HG02884 (cell line): ENCODE results near the gene PTPRO.

Source experiments
- ATAC-seq: cut with Tn5 transposase; IDR thresholded peaks from one replicate; pipeline ENCODE4 v1.9.1; 2021; ENCODE audit warnings: mild to moderate bottlenecking, moderate library complexity; ENCODE audit not compliant: unreplicated experiment

PTPRO gene

DNA sequence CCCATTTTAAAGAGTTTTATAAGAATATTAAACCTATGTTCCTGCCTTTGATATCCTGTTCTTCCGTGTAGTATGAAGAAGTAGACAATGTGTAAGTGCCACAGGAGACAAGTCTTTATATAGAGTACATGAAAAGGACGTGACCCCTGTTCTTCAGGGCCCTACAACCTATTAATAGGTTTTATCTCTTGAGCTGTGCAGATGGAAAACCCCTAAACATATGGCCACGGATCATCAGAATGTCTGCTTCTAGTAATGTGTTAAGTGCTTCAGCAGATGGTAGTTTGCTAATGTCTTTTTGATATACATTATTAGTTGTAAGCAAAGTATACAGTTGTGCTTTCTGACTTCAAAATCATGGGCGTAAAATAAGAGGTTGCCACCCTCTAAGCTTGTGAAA is 228.5 kb downstream of the PTPRO start:
- ATAC-seq = no peak

- no peak for ATAC-seq
Measured at GRCh38 chr12:15555446-15555845, 233.1 kb downstream of the PTPRO start.

DNA sequence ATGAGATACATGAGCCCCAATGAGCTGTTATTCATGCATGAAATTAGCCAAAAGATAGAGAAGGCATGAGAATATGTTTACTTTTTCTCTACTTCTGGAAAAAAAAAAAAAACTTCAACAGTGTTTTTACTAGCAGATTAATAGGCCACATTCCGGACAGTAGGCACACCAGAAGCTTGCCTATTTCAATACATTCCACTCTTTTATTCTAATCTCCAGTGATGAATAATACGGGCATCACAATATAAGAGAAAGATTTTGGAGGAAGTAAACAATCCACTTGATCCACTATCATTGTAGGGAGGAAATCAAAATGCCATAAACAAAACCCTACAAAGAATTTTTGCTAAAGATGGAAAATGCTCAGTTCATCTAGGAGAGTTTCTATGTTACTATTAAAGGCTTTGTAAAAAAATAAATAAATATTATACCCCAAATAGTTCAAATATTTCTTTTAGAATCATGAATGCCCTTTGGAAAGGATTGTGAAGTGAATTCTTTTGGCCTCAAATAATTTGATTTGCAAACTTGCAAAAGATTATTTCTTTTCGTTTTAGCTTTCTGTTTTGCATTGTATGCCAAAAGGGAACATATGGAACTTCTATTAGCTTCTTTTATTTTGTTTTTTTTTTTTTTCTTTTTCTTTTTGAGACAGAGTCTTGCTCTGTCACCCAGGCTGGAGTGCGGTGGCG is 234.2 kb downstream of the PTPRO start:
- no peak for ATAC-seq

DNA sequence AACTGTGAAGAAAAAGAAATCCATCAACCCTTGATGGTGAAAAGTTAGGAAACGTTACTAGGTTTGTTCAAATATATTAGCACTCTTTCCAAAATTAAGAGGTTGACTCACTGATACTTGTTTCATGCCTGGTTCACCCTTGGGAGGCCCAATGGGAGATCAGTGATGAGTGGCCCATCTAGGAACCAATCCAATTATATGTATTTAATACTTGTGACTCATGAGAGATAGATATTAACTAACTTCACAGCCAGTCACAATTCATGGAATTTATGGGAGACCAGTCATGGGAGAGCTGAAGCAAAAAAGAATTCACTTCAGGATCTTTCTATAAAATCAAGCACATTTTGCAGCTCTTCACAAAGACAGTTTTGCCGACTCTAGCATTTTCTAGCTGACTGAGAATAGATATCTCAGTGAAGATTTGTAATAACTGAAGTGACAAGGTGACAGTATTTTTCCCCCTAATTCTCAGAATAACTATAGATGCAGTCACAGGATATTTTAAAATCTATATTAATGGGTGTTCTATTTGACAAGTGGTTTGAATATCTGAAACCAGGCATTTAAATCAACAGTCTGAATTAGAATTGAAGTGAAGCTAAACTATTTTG is 236.7 kb downstream of the PTPRO start:
- no peak for ATAC-seq

DNA sequence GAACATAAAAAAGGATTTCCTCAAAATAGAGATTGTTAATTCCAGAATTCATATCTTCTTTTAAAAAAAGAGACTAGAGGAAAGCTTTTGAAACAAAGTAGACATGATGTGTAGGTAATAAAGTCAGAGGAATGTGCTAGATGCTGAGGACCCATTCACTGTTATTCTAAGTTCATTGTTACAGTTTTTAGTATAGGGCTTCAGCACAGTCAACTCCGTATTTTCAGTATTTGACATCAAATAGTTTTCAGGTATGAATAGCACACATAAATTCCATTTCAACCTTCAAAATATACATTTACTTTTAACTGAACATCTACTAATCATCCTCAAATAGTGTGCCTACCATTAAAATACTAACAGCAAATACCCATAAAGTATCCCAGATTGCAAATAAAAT is 239.1 kb downstream of the PTPRO start:
- ATAC-seq = no peak

- no peak for ATAC-seq
Measured at GRCh38 chr12:15562263-15562662, 240.0 kb downstream of the PTPRO start.

DNA sequence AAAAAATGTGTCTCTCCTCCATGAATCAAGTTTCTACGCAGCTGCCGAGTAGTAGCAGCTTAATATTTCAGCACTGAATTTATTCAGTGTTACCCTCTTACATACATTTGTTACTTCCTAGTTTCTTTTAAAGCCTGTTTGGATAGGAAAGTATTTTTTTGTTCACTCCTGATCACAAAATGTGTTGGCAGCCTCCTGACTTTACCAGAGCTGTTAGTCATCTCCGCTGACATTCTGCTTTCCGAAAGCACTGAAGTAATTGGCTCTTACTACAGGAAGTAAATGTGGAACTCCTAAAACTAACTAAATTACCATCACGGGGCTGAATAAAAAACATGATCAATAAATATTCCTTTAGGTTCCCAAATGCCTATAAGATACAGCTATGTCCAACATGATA is 241.4 kb downstream of the PTPRO start:
- no peak for ATAC-seq

GRCh38 chr12:15574353-15574752 is 252.0 kb downstream of the PTPRO start:
- ATAC-seq = no peak

DNA sequence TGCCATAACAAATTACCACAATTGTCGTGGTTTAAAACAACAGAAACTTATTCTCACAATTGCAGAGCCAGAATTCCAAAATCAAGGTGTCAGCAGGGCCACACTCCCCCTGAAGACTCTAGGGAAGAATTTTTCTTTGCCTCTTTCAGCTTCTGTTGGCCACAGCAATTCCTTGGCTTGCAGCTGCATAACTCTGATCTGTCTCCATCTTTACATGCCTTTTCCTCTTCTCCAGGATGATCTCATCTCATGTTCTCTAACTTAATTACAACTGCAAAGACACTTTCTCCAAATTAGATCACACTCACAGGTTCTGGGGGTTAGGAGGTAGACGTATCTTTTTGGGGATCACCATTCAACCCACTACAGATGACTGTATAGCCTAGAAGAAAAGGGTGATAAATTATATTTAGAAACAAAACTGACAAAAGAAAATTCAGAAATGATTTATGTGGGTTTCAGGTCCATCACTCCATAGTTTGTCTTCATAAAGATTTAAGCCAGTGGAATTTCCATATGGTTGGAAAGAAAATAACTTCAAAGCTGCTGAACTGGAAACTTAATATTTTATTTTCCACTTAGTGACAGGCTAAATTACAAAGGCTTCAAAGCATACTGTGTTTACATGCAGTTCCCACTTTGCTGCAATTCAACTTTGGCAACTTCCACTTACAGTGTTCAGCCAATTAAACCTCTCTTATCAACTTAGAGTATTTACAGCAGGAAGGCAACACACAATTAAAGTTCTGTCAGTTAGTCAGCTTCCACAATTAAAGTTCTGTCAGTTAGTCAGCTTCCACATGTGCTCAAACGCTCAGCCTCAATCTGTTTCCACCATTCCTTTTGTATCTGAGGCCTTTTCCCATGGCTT is 253.6 kb downstream of the PTPRO start:
- no peak for ATAC-seq

DNA sequence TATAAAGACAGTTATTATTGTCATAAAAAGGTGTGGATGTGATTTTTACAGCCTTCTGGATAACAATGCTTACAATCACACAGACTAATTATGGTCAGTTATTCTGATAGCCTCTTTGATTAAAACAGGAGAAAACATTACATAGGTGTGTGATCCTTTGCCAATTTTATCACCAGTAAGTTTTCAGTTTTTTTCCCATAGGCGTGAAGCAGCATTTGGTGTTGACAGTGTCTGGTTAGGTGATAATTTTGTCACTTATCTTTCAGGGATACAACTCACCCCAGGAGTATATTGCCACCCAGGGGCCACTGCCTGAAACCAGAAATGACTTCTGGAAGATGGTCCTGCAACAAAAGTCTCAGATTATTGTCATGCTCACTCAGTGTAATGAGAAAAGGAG is 258.1 kb downstream of the PTPRO start:
- ATAC-seq = no peak

GRCh38 chr12:15581006-15581405 is 258.7 kb downstream of the PTPRO start:
- no peak for ATAC-seq

- ATAC-seq = no peak
Measured at GRCh38 chr12:15583804-15584203, 261.5 kb downstream of the PTPRO start.

GRCh38 chr12:15584366-15585041 is 262.2 kb downstream of the PTPRO start:
- ATAC-seq = peak; percentile 65

DNA sequence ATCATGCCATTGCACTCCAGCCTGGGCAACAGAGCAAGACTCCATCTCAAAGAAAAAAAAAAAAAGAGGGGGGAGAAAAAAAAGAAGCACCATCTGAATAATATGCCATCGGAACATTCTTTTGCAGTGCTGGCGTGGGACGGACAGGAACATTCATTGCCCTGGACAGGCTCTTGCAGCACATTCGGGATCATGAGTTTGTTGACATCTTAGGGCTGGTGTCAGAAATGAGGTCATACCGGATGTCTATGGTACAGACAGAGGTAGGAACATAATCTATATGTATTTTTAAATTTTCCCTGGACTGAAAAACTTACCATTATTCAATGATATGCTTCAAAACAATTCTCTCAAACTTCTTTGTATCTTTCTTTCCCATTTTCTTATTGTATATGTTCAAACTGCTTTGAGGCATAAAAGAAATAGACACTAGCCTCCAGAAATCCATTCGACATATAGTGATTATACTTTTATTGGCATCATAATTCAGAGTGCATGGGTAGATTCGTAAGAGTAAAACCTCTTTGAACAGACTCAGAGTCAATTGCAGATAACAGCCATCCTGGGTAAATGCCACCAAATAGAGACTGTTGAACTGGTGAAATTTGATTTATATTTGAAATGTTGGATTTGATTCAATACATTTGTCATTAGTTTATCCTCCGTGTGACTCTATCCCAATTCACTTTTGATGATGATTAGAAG is 267.2 kb downstream of the PTPRO start:
- ATAC-seq = no peak

DNA sequence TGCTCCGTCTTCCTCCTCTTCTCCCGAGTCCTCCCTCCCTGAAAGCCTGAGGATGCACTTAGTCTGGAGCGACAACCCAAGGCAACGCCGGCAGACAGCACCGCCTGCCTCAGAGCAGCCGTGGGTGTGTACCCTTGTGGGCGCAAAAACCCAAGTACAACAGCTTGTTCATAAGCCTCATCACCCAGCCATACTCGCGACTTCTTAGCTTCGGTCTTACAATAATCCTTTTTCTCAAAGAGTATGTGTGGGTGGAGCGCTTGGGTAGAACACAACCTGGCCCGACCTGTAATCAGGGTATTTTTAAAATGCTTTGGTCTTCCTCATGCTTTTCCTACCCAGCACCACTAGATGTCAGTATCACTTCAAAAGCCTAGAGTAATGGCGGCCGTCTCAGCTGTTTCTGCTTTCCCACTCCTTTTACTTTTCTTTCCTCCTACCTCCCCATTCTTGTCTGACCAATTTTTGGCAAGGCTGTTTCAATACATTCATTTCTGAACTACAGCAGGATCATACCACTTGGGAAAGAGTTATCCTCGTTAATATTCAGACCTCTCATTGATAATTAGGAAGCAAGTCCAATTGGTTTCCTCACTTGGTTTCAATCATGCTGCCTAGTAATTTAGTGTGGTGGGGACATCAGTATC is 268.0 kb downstream of the PTPRO start:
- ATAC-seq = peak; percentile 98

- ATAC-seq = no peak
Measured at GRCh38 chr12:15591811-15592210, 269.5 kb downstream of the PTPRO start.

GRCh38 chr12:15592934-15593333 is 270.6 kb downstream of the PTPRO start:
- ATAC-seq = no peak

DNA sequence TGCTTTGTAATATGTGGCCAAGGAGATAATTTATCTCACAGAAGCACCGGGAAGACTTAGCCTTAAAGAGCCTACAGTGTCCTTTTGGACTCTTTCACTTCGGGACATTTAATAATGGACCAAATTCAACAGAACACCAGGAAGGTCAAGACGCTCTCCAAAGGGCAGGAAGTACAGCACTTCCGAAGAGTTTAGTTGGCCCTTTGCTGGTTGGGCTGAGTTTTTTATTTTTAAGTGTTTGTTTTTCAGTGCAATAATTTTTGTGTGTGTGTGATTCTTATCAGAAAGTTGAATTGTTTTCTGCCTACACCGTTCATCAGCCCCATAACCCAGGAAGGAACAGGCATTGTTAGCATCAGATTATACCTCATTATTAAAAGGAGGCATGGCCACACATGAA is 273.9 kb downstream of the PTPRO start:
- ATAC-seq = no peak

DNA sequence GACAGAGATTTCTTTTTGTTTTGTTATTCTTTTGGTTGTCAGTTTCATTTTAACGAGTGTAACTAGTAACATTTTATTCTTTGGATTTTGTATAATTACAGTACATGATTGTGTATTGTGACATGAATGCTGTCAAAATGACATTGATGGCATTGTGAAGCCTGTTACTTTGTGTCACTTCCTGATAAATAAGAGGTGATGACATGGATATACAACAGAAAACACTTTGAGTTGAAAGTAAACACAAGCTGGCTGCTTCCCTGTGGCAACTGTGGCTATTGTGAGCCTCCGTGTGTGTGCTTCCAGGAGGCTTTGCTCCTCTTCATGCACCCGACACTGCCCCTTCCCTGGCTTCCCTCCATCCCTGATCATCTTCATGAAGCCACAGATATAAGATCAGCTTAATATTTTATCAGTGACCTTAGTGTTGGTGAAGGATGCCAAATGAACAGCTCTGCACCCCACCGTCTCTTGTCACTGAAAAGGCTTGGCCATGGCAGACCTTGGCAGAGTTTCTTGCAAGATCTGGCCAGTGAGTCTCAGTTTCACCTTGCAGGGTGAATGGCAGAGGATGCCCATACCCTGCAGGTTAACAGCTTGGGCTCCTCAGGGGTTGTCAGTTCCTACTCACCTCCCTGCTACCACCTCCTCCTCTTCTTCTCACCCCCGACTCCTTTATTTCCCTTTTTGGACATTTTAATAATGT is 275.0 kb downstream of the PTPRO start:
- no peak for ATAC-seq
